IMR-90 (cell line): ENCODE data around the gene CDK18. TPM values are rescaled to one million over a fixed set of nuclear protein-coding genes. Genes with fewer than 3 reads are reported as not detected.

Experiments used
- ATAC-seq: fragments of 200-7000 bp; cut with Tn5 transposase; 2 replicates; pipeline ENCODE4 v1.9.1; 2020; ENCODE audit warnings: low read depth, mild to moderate bottlenecking, moderate library complexity
- BruUV-seq: library from RNA; stranded (reverse); fragments of 400-500 nt; replicated peaks from 2 replicates; lab custom pipeline; 2021; lab: Mats Ljungman, UMichigan
- CTCF ChIA-PET: fragments of 300-600 bp; formaldehyde crosslinking; extraction: SDS; loops from one replicate; lab custom pipeline; 2021; ENCODE audit warnings: antibody characterized with exemption; lab: Yijun Ruan, JAX
- POLR2A ChIA-PET: fragments of 300-600 bp; sonication (Branson Sonifier 250); formaldehyde crosslinking; loops from one replicate; lab custom pipeline; 2022; ENCODE audit warnings: antibody characterized with exemption; ENCODE audit not compliant: unreplicated experiment; lab: Charles Lee
- DNase-seq: peaks from one replicate; pipeline ENCODE4 v3.0.0; 2013
- H2AFZ ChIP-seq: replicated peaks from 2 replicates; pipeline ENCODE3; 2013; ENCODE audit warnings: low read length, mild to moderate bottlenecking; ENCODE audit not compliant: poor library complexity
- H2AK5ac ChIP-seq: 2 replicates; pipeline ENCODE4 v1.6.1; 2013; ENCODE audit warnings: low read depth, low read length, inconsistent platforms
- H2AK9ac ChIP-seq: replicated peaks from 2 replicates; pipeline ENCODE3; 2013; ENCODE audit warnings: mild to moderate bottlenecking, low read depth, low read length, moderate library complexity; ENCODE audit not compliant: poor library complexity
- H2BK120ac ChIP-seq: 2 replicates; pipeline ENCODE4 v1.6.1; 2013; ENCODE audit warnings: low read depth, low read length, inconsistent platforms
- H2BK15ac ChIP-seq: 3 replicates; pipeline ENCODE4 v1.6.1; 2013; ENCODE audit warnings: low read depth, low read length, inconsistent platforms
- H2BK20ac ChIP-seq: 2 replicates; pipeline ENCODE4 v1.6.1; 2013; ENCODE audit warnings: low read depth, mild to moderate bottlenecking, inconsistent platforms, low read length, moderate library complexity
- H2BK5ac ChIP-seq: 2 replicates; pipeline ENCODE4 v1.6.1; 2013; ENCODE audit warnings: mild to moderate bottlenecking, low read depth, low read length, inconsistent platforms; ENCODE audit not compliant: poor library complexity, severe bottlenecking
- H3K14ac ChIP-seq: replicated peaks from 2 replicates; pipeline ENCODE4 v1.6.1; 2013; ENCODE audit warnings: low read depth, low read length, inconsistent platforms
- H3K18ac ChIP-seq: 2 replicates; pipeline ENCODE4 v1.6.1; 2013; ENCODE audit warnings: low read depth, low read length, control low read depth
- H3K23ac ChIP-seq: 2 replicates; pipeline ENCODE4 v1.6.1; 2013; ENCODE audit warnings: low read depth, low read length, inconsistent platforms
- H3K27ac ChIP-seq: 2 replicates; pipeline ENCODE4 v1.5.1; 2013; ENCODE audit warnings: mild to moderate bottlenecking, control low read depth, low read length; ENCODE audit not compliant: insufficient read depth
- H3K27me3 ChIP-seq: 2 replicates; pipeline ENCODE4 v1.6.1; 2013; ENCODE audit warnings: low read length; ENCODE audit not compliant: control insufficient read depth, insufficient read depth
- H3K36me3 ChIP-seq: 2 replicates; pipeline ENCODE4 v1.6.1; 2013; ENCODE audit warnings: low read length, mixed read lengths; ENCODE audit not compliant: control insufficient read depth, insufficient read depth
- H3K4ac ChIP-seq: 2 replicates; pipeline ENCODE4 v1.6.1; 2013; ENCODE audit warnings: low read depth, low read length, inconsistent platforms
- H3K4me1 ChIP-seq: 2 replicates; pipeline ENCODE4 v1.6.1; 2013; ENCODE audit warnings: low read length, mixed read lengths; ENCODE audit not compliant: control insufficient read depth, insufficient read depth
- H3K4me2 ChIP-seq: 2 replicates; pipeline ENCODE4 v1.6.1; 2013; ENCODE audit warnings: low read depth, mild to moderate bottlenecking, control low read depth, low read length, moderate library complexity
- H3K4me3 ChIP-seq: 2 replicates; pipeline ENCODE4 v1.5.1; 2013; ENCODE audit warnings: low read depth, mild to moderate bottlenecking, control low read depth, low read length, moderate library complexity; ENCODE audit not compliant: insufficient read depth
- H3K56ac ChIP-seq: 2 replicates; pipeline ENCODE4 v1.6.1; 2013; ENCODE audit warnings: low read length, inconsistent platforms; ENCODE audit not compliant: insufficient read depth; ENCODE audit errors: extremely low read depth
- H3K79me1 ChIP-seq, 2 experiments: 2 replicates each; pipeline ENCODE4 v1.6.1; 2013; ENCODE audit warnings: low read length in 2 of 2, inconsistent platforms in 1 of 2, low read depth in 1 of 2
- H3K9ac ChIP-seq: 2 replicates; pipeline ENCODE4 v1.6.1; 2013; ENCODE audit warnings: low read depth, low read length, control low read depth
- H3K9me1 ChIP-seq: 2 replicates; pipeline ENCODE4 v1.6.1; 2013; ENCODE audit warnings: low read length, inconsistent platforms; ENCODE audit not compliant: insufficient read depth
- H3K9me3 ChIP-seq: 2 replicates; pipeline ENCODE4 v1.6.1; 2013; ENCODE audit warnings: low read length; ENCODE audit not compliant: control insufficient read depth, insufficient read depth
- H4K20me1 ChIP-seq: 2 replicates; pipeline ENCODE4 v1.6.1; 2013; ENCODE audit warnings: low read length, inconsistent platforms; ENCODE audit not compliant: insufficient read depth
- H4K5ac ChIP-seq: 2 replicates; pipeline ENCODE4 v1.6.1; 2013; ENCODE audit warnings: mild to moderate bottlenecking, low read depth, low read length, control low read depth
- H4K8ac ChIP-seq, 2 experiments: 2 replicates each; pipeline ENCODE4 v1.6.1; 2013; ENCODE audit warnings: low read depth in 2 of 2, low read length in 2 of 2, control low read depth in 1 of 2, inconsistent platforms in 1 of 2
- H4K91ac ChIP-seq: 2 replicates; pipeline ENCODE4 v1.6.1; 2013; ENCODE audit warnings: low read depth, low read length, inconsistent platforms; ENCODE audit not compliant: insufficient read depth
- CEBPB ChIP-seq: IDR thresholded peaks from 2 replicates; pipeline ENCODE4 v1.6.1; 2012; ENCODE audit warnings: low read depth, low read length, improper control_type of control experiment
- CHD1 ChIP-seq: IDR thresholded peaks from 2 replicates; pipeline ENCODE4 v1.6.1; 2012; ENCODE audit warnings: low read depth, low read length, improper control_type of control experiment
- FOS ChIP-seq: fragments of 150-350 bp; IDR thresholded peaks from 2 replicates; pipeline ENCODE4 v1.6.1; 2016; ENCODE audit warnings: low read depth, low read length
- MAZ ChIP-seq: IDR thresholded peaks from 2 replicates; pipeline ENCODE4 v1.6.1; 2012; ENCODE audit warnings: low read depth, mild to moderate bottlenecking, low read length, improper control_type of control experiment, moderate library complexity, borderline replicate concordance
- NFE2L2 ChIP-seq: fragments of 150-350 bp; IDR thresholded peaks from 2 replicates; pipeline ENCODE4 v1.6.1; 2016; ENCODE audit warnings: low read depth, mild to moderate bottlenecking, low read length
- POLR2A ChIP-seq: IDR thresholded peaks from 2 replicates; pipeline ENCODE4 v1.6.1; 2012; ENCODE audit warnings: mild to moderate bottlenecking, low read depth, low read length
- RCOR1 ChIP-seq: IDR thresholded peaks from 2 replicates; pipeline ENCODE4 v1.6.1; 2012; ENCODE audit warnings: mild to moderate bottlenecking, low read length, improper control_type of control experiment; ENCODE audit not compliant: insufficient replicate concordance
- WGBS, 2 experiments: methylation state at CpG; one replicate each; pipeline versions ENCODE4 v1.1.5 to v1.1.7; 2013; ENCODE audit warnings: missing lambda C conversion rate in 2 of 2; ENCODE audit not compliant: insufficient read length in 1 of 2; ENCODE audit errors: extremely low coverage in 2 of 2; 5-methylcytosine and 5-hydroxymethylcytosine counted together
- dilution Hi-C: fragments of 300-500 bp; cut with HindIII; formaldehyde crosslinking; loops from one replicate; pipeline ENCODE4 v1.14.3; 2018; ENCODE audit warnings: low sequenced_read_pairs; ENCODE audit not compliant: unreplicated experiment
- in situ Hi-C: fragments of 300-500 bp; cut with MboI; formaldehyde crosslinking; loops from 3 replicates; pipeline ENCODE4 v1.14.3; 2019; ENCODE audit warnings: low sequenced_read_pairs, inconsistent platforms, mixed read lengths
- intact Hi-C: fragments of 100-400 bp; cut with micrococcal nuclease; formaldehyde crosslinking; loops from 2 replicates; pipeline ENCODE4 v1.10.0; 2022
- polyA plus RNA-seq, 3 experiments: library from polyadenylated mRNA; depleted of rRNA; stranded (reverse); fragments of >200 nt; gene quantifications; 2 replicates each; pipeline ENCODE4 v1.2.3, GENCODE V29; 2012; ENCODE audit warnings: low replicate concordance in 1 of 3
- total RNA-seq: library from RNA; depleted of rRNA; stranded (reverse); fragments of >200 nt; gene quantifications from 2 replicates; pipeline ENCODE4 v1.2.3, GENCODE V29; 2012

CDK18 gene
- total and polyA plus RNA-seq, 2 of the 4 experiments (the other 2 are of a cell fraction): 0.18 to 0.48 TPM

DNA sequence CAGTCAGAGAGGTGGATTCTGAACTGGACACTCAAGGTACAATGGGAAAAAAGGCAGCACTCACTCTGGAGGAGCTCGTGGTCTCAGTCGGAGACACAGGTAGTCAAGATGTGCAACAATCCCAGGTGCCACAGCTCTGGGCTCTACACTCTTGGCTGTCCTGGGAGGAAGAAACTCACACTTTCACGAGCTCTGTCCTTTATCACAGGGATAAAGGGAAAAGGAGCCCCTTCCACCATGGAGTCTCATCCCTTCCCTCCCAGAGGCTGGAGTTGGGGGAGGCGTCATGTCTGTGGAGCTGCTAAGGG is 20.3 kb downstream of the CDK18 start:
- CTCF ChIA-PET: interaction anchor here (0.6 to 3.9 kb wide), 18 partner anchors 10 to 459 kb away, joined by 3 to 52 read pairs (median 6); no protein-coding TSS in a partner anchor

More for the DNA sequence above, 20.3 kb downstream of the CDK18 start:
- no peak overlapping the region for H3K4me3 ChIP-seq
- POLR2A ChIA-PET: no interaction called here
- no peak overlapping the region for H3K18ac ChIP-seq
- no peak overlapping the region for H3K4ac ChIP-seq
- no peak overlapping the region for H4K91ac ChIP-seq
- H4K5ac ChIP-seq: no peak overlapping the region
- H4K8ac ChIP-seq: no peak overlapping the region
- H2AFZ ChIP-seq: no peak overlapping the region
- H2AK9ac ChIP-seq: no peak overlapping the region
- no peaks in the 10 kb centered on the region for H4K20me1 ChIP-seq
- H3K9me3 ChIP-seq: no peaks in the 10 kb centered on the region
- no peak overlapping the region for H2BK120ac ChIP-seq
- H3K14ac ChIP-seq: no peak overlapping the region
- TF ChIP-seq CEBPB: no peak
- TF ChIP-seq CHD1: no peak
- no peak for TF ChIP-seq FOS
- no peak for TF ChIP-seq MAZ
- no peak for TF ChIP-seq POLR2A
- no peak for TF ChIP-seq RCOR1
- TF ChIP-seq NFE2L2: no peak
- no peak for ATAC-seq
- H3K36me3 ChIP-seq: no peaks in the 10 kb centered on the region
- peaks cover 3% of the 10 kb centered on the region; the same call in 1 of the 2 replicates for H3K4me1 ChIP-seq
- peaks cover 29% of the 10 kb centered on the region for H3K27me3 ChIP-seq
- H2BK20ac ChIP-seq: no peak overlapping the region
- WGBS, 2 experiments: 87% methylated on average over 2 of the region's 4 CpGs; no CpG with 5 or more reads in 1 of the 2 experiments
- H3K56ac ChIP-seq: no peak overlapping the region
- no peak overlapping the region for H3K4me2 ChIP-seq
- H3K79me1 ChIP-seq: no peaks in the 10 kb centered on the region
- H2BK15ac ChIP-seq: no peak overlapping the region
- dilution Hi-C loops: no loop called here
- H2AK5ac ChIP-seq: no peak overlapping the region
- BruUV-seq: no TSS peak
- H3K27ac ChIP-seq: no peak overlapping the region
- intact Hi-C loops: loop anchor here (1.0 kb wide), 3 partner anchors 36 to 189 kb away; no protein-coding TSS in a partner anchor
- no peak overlapping the region for H2BK5ac ChIP-seq
- no peak overlapping the region for H3K9ac ChIP-seq
- no peak overlapping the region for H3K23ac ChIP-seq
- no peaks in the 10 kb centered on the region for H3K9me1 ChIP-seq
- in situ Hi-C loops: loop anchor here (5.0 kb wide), 3 partner anchors 37 to 187 kb away; no protein-coding TSS in a partner anchor
- DNase-seq: no peak
